Naive thymus-derived CD4-positive, alpha-beta T cell (primary cell): Measurements from ENCODE around the gene NSUN6. TPM values are rescaled to one million over a fixed set of nuclear protein-coding genes. Genes with fewer than 3 reads are reported as not detected.

Experiments used
- ATAC-seq: fragments of 150-1000 bp; cut with Tn5 transposase; 2 replicates; pipeline ENCODE4 v1.10.0; 2021; ENCODE audit warnings: mild to moderate bottlenecking, moderate library complexity
- CTCF ChIA-PET: fragments of 350-600 bp; sonication (Branson Sonifier 250); formaldehyde crosslinking; loops from one replicate; lab custom pipeline; 2021; ENCODE audit warnings: antibody characterized with exemption; lab: Charles Lee
- POLR2A ChIA-PET: fragments of 350-600 bp; sonication (Branson Sonifier 250); formaldehyde crosslinking; loops from one replicate; lab custom pipeline; 2021; ENCODE audit warnings: antibody characterized with exemption, inconsistent platforms; lab: Charles Lee
- DNase-seq, 9 donors: peaks; one replicate each; pipeline versions ENCODE4 v3.0.0 to v3.0.0-alpha.2; 2020 to 2022; ENCODE audit warnings: mixed read lengths in 1 of 9
- H3K27ac ChIP-seq: one replicate; pipeline ENCODE4 v1.7.0; 2013; ENCODE audit warnings: mild to moderate bottlenecking, low read depth, low read length, moderate library complexity
- H3K27me3 ChIP-seq, 2 donors: one replicate each; pipeline ENCODE4 v1.7.0; 2013; ENCODE audit warnings: low read length in 2 of 2, mild to moderate bottlenecking in 2 of 2, moderate library complexity in 2 of 2; ENCODE audit not compliant: control insufficient read depth in 2 of 2, insufficient read depth in 2 of 2
- H3K36me3 ChIP-seq, 3 experiments: 1 replicate in 2 of 3; 2 replicates in 1 of 3; pipeline ENCODE4 v1.7.0; 2013; ENCODE audit warnings: low read length in 3 of 3, mild to moderate bottlenecking in 3 of 3, moderate library complexity in 1 of 3; ENCODE audit not compliant: insufficient read depth in 3 of 3, control insufficient read depth in 2 of 3
- H3K4me1 ChIP-seq, 2 donors: one replicate each; pipeline ENCODE4 v1.7.0; 2013; ENCODE audit warnings: low read length in 2 of 2, mild to moderate bottlenecking in 2 of 2, moderate library complexity in 1 of 2; ENCODE audit not compliant: control insufficient read depth in 2 of 2, insufficient read depth in 2 of 2
- H3K4me3 ChIP-seq: 2 replicates; pipeline ENCODE4 v1.7.0; 2013; ENCODE audit warnings: mild to moderate bottlenecking, low read length
- H3K9me3 ChIP-seq, 3 experiments: 1 replicate in 2 of 3; 2 replicates in 1 of 3; pipeline ENCODE4 v1.7.0; 2013; ENCODE audit warnings: low read length in 3 of 3; ENCODE audit not compliant: control insufficient read depth in 2 of 3
- H3K27ac Mint-ChIP-seq, 9 donors: one replicate each; pipeline ENCODE4 v1.8.0; 2020 to 2022; ENCODE audit warnings: mixed read lengths in 9 of 9, mild to moderate bottlenecking in 8 of 9, moderate library complexity in 5 of 9, inconsistent platforms in 2 of 9
- H3K27me3 Mint-ChIP-seq, 5 donors: one replicate each; pipeline ENCODE4 v1.8.0; 2021 to 2022; ENCODE audit warnings: mixed read lengths in 5 of 5, mild to moderate bottlenecking in 1 of 5
- H3K36me3 Mint-ChIP-seq, 5 donors: one replicate each; pipeline ENCODE4 v1.8.0; 2020 to 2022; ENCODE audit warnings: mixed read lengths in 5 of 5, mild to moderate bottlenecking in 3 of 5, inconsistent platforms in 1 of 5
- H3K4me1 Mint-ChIP-seq, 7 donors: one replicate each; pipeline ENCODE4 v1.8.0; 2020 to 2022; ENCODE audit warnings: mixed read lengths in 7 of 7, mild to moderate bottlenecking in 3 of 7, inconsistent platforms in 1 of 7
- H3K4me3 Mint-ChIP-seq, 10 donors: one replicate each; pipeline ENCODE4 v1.8.0; 2020 to 2022; ENCODE audit warnings: mild to moderate bottlenecking in 10 of 10, mixed read lengths in 10 of 10, moderate library complexity in 6 of 10, inconsistent platforms in 2 of 10
- H3K9me3 Mint-ChIP-seq, 11 donors: one replicate each; pipeline ENCODE4 v1.8.0; 2020 to 2022; ENCODE audit warnings: mixed read lengths in 11 of 11, mild to moderate bottlenecking in 4 of 11, inconsistent platforms in 1 of 11, moderate library complexity in 1 of 11
- intact Hi-C, 2 donors: fragments of 100-400 bp; cut with micrococcal nuclease; formaldehyde crosslinking; loops; one replicate each; pipeline ENCODE4 v1.15.1; 2023
- polyA plus RNA-seq, 2 donors: library from polyadenylated mRNA; unstranded; fragments of 300-500 nt; fragmentation: Illumina TruSeq; gene quantifications; one replicate each; pipeline ENCODE4 v1.2.3, GENCODE V29; 2021
- total RNA-seq, 6 experiments: library from RNA in 5 of 6; stranded (reverse) in 5 of 6; gene quantifications; 1 replicate in 5 of 6; 2 replicates in 1 of 6; pipeline ENCODE4 v1.2.3 and lab custom pipeline; 2021 to 2026

Gene NSUN6
- total and polyA plus RNA-seq, 7 experiments from 2014 or later = 9.9 to 51.8 (median 21.9) TPM

- intact Hi-C loops = no loop called here
- H3K36me3 ChIP-seq = no peaks in the 10 kb centered on the region
- CTCF ChIA-PET = no interaction called here
These were observed 123.1 kb downstream of the NSUN6 start for GRCh38 chr10:18528292-18528691.

GRCh38 chr10:18527687-18528086, 123.7 kb downstream of the NSUN6 start:
- Mint-ChIP-seq H3K27ac (no peak overlapping the region), H3K27me3 (no peaks in the 10 kb centered on the region), H3K4me3 (no peak overlapping the region), H3K9me3 (peaks cover 0 to 13% (median 6%) of the 10 kb centered on the region in 11 donors), H3K4me1 (no peaks in the 10 kb centered on the region), H3K36me3 (peaks cover 4 to 39% (median 23%) of the 10 kb centered on the region in 5 donors)
- ATAC-seq (no peak), DNase-seq (no peak)
- no peaks in the 10 kb centered on the region for H3K36me3 ChIP-seq
- H3K4me1 ChIP-seq = no peaks in the 10 kb centered on the region
- ChIA-PET CTCF (no interaction called here), POLR2A (no interaction called here)
- H3K9me3 ChIP-seq = no peaks in the 10 kb centered on the region
- H3K27ac ChIP-seq = no peak overlapping the region
- intact Hi-C loops = no loop called here
- no peaks in the 10 kb centered on the region for H3K27me3 ChIP-seq
- H3K4me3 ChIP-seq = no peak overlapping the region

More at GRCh38 chr10:18528292-18528691, 123.1 kb downstream of the NSUN6 start:
- Histone ChIP-seq H3K9me3 (no peaks in the 10 kb centered on the region), H3K4me3 (no peak overlapping the region), H3K4me1 (no peaks in the 10 kb centered on the region), H3K27ac (no peak overlapping the region), H3K27me3 (no peaks in the 10 kb centered on the region)
- no peak for ATAC-seq
- Mint-ChIP-seq H3K4me3 (no peak overlapping the region), H3K27ac (no peak overlapping the region), H3K36me3 (peaks cover 4 to 44% (median 29%) of the 10 kb centered on the region in 5 donors), H3K9me3 (peaks cover 0 to 13% (median 6%) of the 10 kb centered on the region in 11 donors), H3K4me1 (no peaks in the 10 kb centered on the region), H3K27me3 (no peaks in the 10 kb centered on the region)
- no peak for DNase-seq
- POLR2A ChIA-PET = no interaction called here

DNA sequence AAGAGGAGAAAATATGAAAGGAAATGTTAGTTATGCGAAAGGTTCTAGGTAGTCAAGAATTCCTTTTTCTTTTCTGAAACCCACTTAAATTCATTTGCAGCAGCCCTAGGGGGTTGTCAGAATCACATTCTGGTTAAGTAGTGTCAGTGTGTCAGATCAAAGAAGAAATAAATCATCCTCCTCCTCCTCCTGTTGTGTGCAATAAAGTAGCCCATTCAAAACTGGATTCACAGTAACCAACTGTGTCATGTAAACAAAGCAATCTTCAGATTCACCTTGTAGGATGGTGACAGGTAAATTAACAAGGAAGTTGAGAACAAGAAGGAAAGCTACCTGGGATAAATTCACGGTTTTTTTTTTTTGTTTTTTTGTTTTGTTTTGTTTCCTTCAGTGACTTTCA, 127.5 kb downstream of the NSUN6 start:
- Histone ChIP-seq H3K4me1 (no peaks in the 10 kb centered on the region), H3K9me3 (no peaks in the 10 kb centered on the region), H3K27ac (no peak overlapping the region), H3K27me3 (no peaks in the 10 kb centered on the region), H3K4me3 (no peak overlapping the region), H3K36me3 (no peaks in the 10 kb centered on the region)
- DNase-seq (no peak), ATAC-seq (no peak)
- peaks cover 0 to 17% (median 6%) of the 10 kb centered on the region in 11 donors for H3K9me3 Mint-ChIP-seq
- intact Hi-C loops = no loop called here
- ChIA-PET CTCF (interaction anchor here (0.6 kb wide), 1 partner anchor 121 kb away, joined by 3 read pairs; no protein-coding TSS in a partner anchor), POLR2A (no interaction called here)
- H3K27ac Mint-ChIP-seq = no peak overlapping the region
- H3K4me1 Mint-ChIP-seq = no peaks in the 10 kb centered on the region
- no peak overlapping the region for H3K4me3 Mint-ChIP-seq
- H3K36me3 Mint-ChIP-seq = peaks cover 0 to 15% (median 4%) of the 10 kb centered on the region in 5 donors
- peaks cover 0 to 5% (median 0%) of the 10 kb centered on the region in 5 donors for H3K27me3 Mint-ChIP-seq

DNA sequence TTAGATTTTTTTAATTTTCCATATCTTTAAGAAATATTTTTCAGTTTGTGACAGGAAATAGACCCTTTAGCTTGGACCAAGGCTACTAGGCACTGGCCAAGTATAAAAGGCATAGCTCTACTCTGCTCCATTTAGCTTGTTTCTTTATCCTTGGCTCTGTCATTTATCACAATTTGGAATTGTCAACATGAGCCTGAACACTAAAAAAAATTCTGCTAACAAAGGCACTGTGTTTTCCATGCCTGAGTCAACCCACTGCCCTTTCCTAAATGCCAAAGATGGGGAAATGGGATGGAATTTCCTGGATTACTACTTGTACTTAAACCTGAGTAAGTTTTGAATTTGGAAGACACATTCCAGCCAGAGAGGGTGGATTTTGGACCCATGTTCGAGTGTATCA, 128.4 kb downstream of the NSUN6 start:
- CTCF ChIA-PET = interaction anchor here (0.7 kb wide), 1 partner anchor 124 kb away, joined by 4 read pairs; no protein-coding TSS in a partner anchor
- no peaks in the 10 kb centered on the region for H3K4me1 ChIP-seq
- Mint-ChIP-seq H3K4me3 (no peak overlapping the region), H3K9me3 (peaks cover 0 to 17% (median 6%) of the 10 kb centered on the region in 11 donors), H3K27me3 (peaks cover 0 to 5% (median 0%) of the 10 kb centered on the region in 5 donors), H3K4me1 (no peaks in the 10 kb centered on the region), H3K27ac (no peak overlapping the region), H3K36me3 (peaks cover 0 to 17% (median 4%) of the 10 kb centered on the region in 5 donors)
- no peaks in the 10 kb centered on the region for H3K36me3 ChIP-seq
- POLR2A ChIA-PET = no interaction called here
- no peak for DNase-seq
- H3K27ac ChIP-seq = no peak overlapping the region
- no peak overlapping the region for H3K4me3 ChIP-seq
- intact Hi-C loops = no loop called here
- no peaks in the 10 kb centered on the region for H3K27me3 ChIP-seq
- no peaks in the 10 kb centered on the region for H3K9me3 ChIP-seq
- ATAC-seq = no peak

GRCh38 chr10:18516851-18517250, 134.5 kb downstream of the NSUN6 start:
- Mint-ChIP-seq H3K4me1 (no peaks in the 10 kb centered on the region), H3K27me3 (peaks cover 0 to 16% (median 0%) of the 10 kb centered on the region in 5 donors), H3K9me3 (peaks cover 8 to 28% (median 16%) of the 10 kb centered on the region in 11 donors), H3K4me3 (no peak overlapping the region), H3K36me3 (peaks cover 5 to 27% (median 23%) of the 10 kb centered on the region in 5 donors), H3K27ac (no peak overlapping the region)
- DNase-seq (no peak), ATAC-seq (no peak)
- Histone ChIP-seq H3K27me3 (no peaks in the 10 kb centered on the region), H3K36me3 (no peaks in the 10 kb centered on the region), H3K4me3 (no peak overlapping the region), H3K9me3 (no peaks in the 10 kb centered on the region), H3K27ac (no peak overlapping the region), H3K4me1 (no peaks in the 10 kb centered on the region)
- intact Hi-C loops = no loop called here
- CTCF ChIA-PET = no interaction called here
- POLR2A ChIA-PET = no interaction called here

GRCh38 chr10:18514537-18514936, 136.8 kb downstream of the NSUN6 start:
- POLR2A ChIA-PET = no interaction called here
- CTCF ChIA-PET = no interaction called here
- ATAC-seq (no peak), DNase-seq (no peak)
- Mint-ChIP-seq H3K36me3 (peaks cover 6 to 33% (median 24%) of the 10 kb centered on the region in 5 donors), H3K4me1 (no peaks in the 10 kb centered on the region), H3K27me3 (peaks cover 0 to 15% (median 0%) of the 10 kb centered on the region in 5 donors), H3K27ac (no peak overlapping the region), H3K4me3 (no peak overlapping the region), H3K9me3 (peaks cover 3 to 35% (median 19%) of the 10 kb centered on the region in 11 donors)
- Histone ChIP-seq H3K4me3 (no peak overlapping the region), H3K4me1 (no peaks in the 10 kb centered on the region), H3K27me3 (no peaks in the 10 kb centered on the region), H3K36me3 (no peaks in the 10 kb centered on the region), H3K9me3 (no peaks in the 10 kb centered on the region), H3K27ac (no peak overlapping the region)
- intact Hi-C loops = no loop called here

DNA sequence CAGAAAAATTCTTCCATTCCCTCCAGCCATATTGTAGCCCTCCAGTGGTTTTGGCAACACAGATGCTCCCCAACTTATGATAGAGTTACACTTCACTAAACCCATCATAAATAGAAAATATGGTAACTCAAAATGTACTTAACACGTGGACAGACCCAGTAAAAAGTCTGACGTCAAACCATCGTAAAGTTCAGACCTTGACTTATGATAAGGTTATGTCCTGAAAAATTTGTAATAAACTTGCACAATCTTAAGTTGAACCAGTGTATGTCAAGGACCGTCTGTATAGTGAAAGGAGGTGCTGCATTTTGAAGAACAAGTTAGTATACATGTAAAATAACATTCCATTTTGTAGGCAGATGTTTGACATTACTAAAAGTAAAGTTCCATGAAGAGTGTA, 142.8 kb downstream of the NSUN6 start:
- H3K9me3 ChIP-seq = no peaks in the 10 kb centered on the region
- H3K4me3 ChIP-seq = no peak overlapping the region
- intact Hi-C loops = no loop called here
- Mint-ChIP-seq H3K4me1 (no peaks in the 10 kb centered on the region), H3K36me3 (peaks cover 5 to 23% (median 14%) of the 10 kb centered on the region in 5 donors), H3K4me3 (no peak overlapping the region), H3K27ac (no peak overlapping the region), H3K27me3 (peaks cover 0 to 14% (median 10%) of the 10 kb centered on the region in 5 donors), H3K9me3 (peaks cover 3 to 31% (median 8%) of the 10 kb centered on the region in 11 donors)
- H3K36me3 ChIP-seq = no peaks in the 10 kb centered on the region
- no peak overlapping the region for H3K27ac ChIP-seq
- no peaks in the 10 kb centered on the region for H3K27me3 ChIP-seq
- CTCF ChIA-PET = no interaction called here
- no peak for ATAC-seq
- POLR2A ChIA-PET = no interaction called here
- H3K4me1 ChIP-seq = no peaks in the 10 kb centered on the region
- DNase-seq = no peak
